Measurements from ENCODE around the gene LASP1NB.
A peak's percentile ranks its signal among the peaks of the same experiment; 100 is the strongest.

Gene LASP1NB

DNA sequence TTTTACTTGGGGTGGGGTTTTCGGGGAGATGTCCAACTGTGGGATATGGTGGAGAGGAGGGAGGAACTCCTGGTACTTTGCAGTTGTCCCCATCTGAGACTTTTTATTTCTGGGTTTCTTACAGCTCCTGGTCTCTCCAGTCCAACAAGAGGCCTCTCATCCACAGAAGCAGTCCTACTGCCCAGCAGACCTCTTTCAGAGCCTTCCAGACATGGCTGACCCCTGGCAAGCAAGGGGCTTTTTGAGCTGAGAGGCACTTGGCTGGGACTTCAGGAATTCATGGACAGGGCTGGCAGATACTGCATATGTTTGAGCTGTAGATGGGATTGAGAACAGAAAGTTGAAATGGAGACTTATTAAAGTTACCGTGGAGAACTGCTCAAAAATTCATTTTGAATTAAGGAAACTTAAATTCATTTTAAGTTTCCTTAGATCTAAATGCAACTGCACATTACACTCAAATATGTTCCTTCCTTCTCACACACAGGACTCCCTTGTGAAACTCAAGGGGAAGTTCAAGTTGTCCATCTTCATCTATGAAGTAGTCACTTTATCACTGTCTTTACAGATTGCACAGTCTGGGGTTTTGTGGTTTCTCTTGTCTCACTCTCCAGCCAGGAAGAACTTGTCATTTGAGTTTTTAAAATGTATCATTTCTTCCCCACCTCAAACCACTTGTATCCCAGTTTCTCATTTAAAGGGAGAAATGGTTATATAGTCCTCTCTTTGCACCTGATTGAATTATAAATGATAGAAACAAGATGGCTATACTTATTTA, 1.1 kb downstream of the LASP1NB start:
- CTCF ChIA-PET (ENCODE audit: partially characterized antibody), result interaction anchor here (0.5 to 5.2 kb wide), 7 partner anchors 8 to 248 kb away, joined by 3 to 40 read pairs (median 9); no protein-coding TSS in a partner anchor
- DNase-seq (ENCODE audit: low read depth in 1 of 2, low spot score in 2 of 2) (no peak), FAIRE-seq (no peak)
- H3K4me3 ChIP-seq (ENCODE audit: extremely low read depth in 1 of 4, insufficient read depth in 2 of 4, low read depth in 3 of 4, low read length in 4 of 4), result no peak overlapping the region
- H3K9ac ChIP-seq (replicated peaks in 1 of 4; ENCODE audit: extremely low read depth in 1 of 4, low read depth in 3 of 4, low read length in 3 of 4), result no peak overlapping the region
- no peaks in the 10 kb centered on the region for H3K79me1 ChIP-seq (ENCODE audit: low read depth, low read length)
- TF ChIP-seq ASH2L (IDR thresholded peaks at IDR 0.05; ENCODE audit: low read length) (no peak), GABPA (IDR thresholded peaks at IDR 0.05; ENCODE audit: borderline replicate concordance, insufficient read depth, low read length) (no peak), BACH1 (IDR thresholded peaks at IDR 0.05; ENCODE audit: low read length) (no peak), NANOG (IDR thresholded peaks at IDR 0.05; ENCODE audit: insufficient read depth, low read depth, low read length, poor library complexity, severe bottlenecking) (no peak), PHF8 (conservative IDR thresholded peaks at IDR 0.05; ENCODE audit: low read depth, low read length) (no peak), GTF2F1 (IDR thresholded peaks at IDR 0.05; ENCODE audit: borderline replicate concordance, low read depth, low read length) (no peak), SAP30 (IDR thresholded peaks at IDR 0.05; ENCODE audit: insufficient read depth, insufficient replicate concordance, low read length) (no peak), SIX5 (IDR thresholded peaks at IDR 0.05; ENCODE audit: low read depth, low read length) (no peak)
- TF ChIP-seq, protein P1, sequence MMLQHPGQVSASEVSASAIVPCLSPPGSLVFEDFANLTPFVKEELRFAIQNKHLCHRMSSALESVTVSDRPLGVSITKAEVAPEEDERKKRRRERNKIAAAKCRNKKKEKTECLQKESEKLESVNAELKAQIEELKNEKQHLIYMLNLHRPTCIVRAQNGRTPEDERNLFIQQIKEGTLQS (IDR thresholded peaks at IDR 0.05; ENCODE audit: insufficient read depth, low read depth, low read length), result no peak
- H3K14ac ChIP-seq (ENCODE audit: insufficient read length), result no peak overlapping the region
- 94% methylated on average over 2 of the region's 2 CpGs; no CpG with 5 or more reads in 1 of the 2 experiments for whole genome bisulfite sequencing, 2 experiments (ENCODE audit: extremely low coverage in 1 of 2, insufficient coverage in 1 of 2, insufficient read length in 1 of 2, insufficient replicate concordance in 2 of 2, low coverage in 1 of 2, low lambda C conversion rate in 2 of 2, missing lambda C conversion rate in 1 of 2)
- no peak overlapping the region for H3K27ac ChIP-seq (ENCODE audit: low read depth, low read length)
- H2BK120ac ChIP-seq (replicated peaks; ENCODE audit: low read depth, low read length), result no peak overlapping the region
- no peak overlapping the region for H3K4ac ChIP-seq (replicated peaks; ENCODE audit: insufficient read length, low read depth, low read length)
- no peak overlapping the region for H2BK5ac ChIP-seq (ENCODE audit: low read depth, low read length)
- H3K36me3 ChIP-seq (ENCODE audit: control insufficient read depth in 2 of 4, insufficient read depth in 4 of 4, low read length in 3 of 4), result no peaks in the 10 kb centered on the region
- H3K9me3 ChIP-seq (ENCODE audit: insufficient read depth in 2 of 2, low read depth in 1 of 2, low read length in 1 of 2), result no peaks in the 10 kb centered on the region
- H3K4me2 ChIP-seq (ENCODE audit: insufficient read depth in 1 of 2, low read depth in 2 of 2, low read length in 2 of 2), result no peak overlapping the region; a peak in 1 of 4 replicates
- no peak overlapping the region for H4K5ac ChIP-seq (ENCODE audit: insufficient read length, low read depth, low read length)
- no peak overlapping the region for H3K56ac ChIP-seq (replicated peaks; ENCODE audit: insufficient read length, low read depth, low read length)
- H2BK15ac ChIP-seq (ENCODE audit: low read length), result peak overlapping the region; percentile 61; the same call in 1 of the 2 replicates
- peaks cover 2% of the 10 kb centered on the region in 2 experiments for H4K20me1 ChIP-seq (replicated peaks in 1 of 2; ENCODE audit: control insufficient read depth in 1 of 2, insufficient read depth in 2 of 2, low read length in 2 of 2)
- no peak overlapping the region for H3K18ac ChIP-seq (ENCODE audit: extremely low read depth, low read length)
- H3K79me2 ChIP-seq (ENCODE audit: control insufficient read depth in 1 of 2, insufficient read depth in 2 of 2, low read length in 2 of 2), result no peaks in the 10 kb centered on the region
- no peak overlapping the region for H3K23ac ChIP-seq (ENCODE audit: insufficient read length)
- H2AK5ac ChIP-seq (ENCODE audit: low read depth, low read length), result no peak overlapping the region
- no peak overlapping the region for H4K91ac ChIP-seq (replicated peaks; ENCODE audit: insufficient read length, low read length)
- peaks cover 0 to 13% (median 9%) of the 10 kb centered on the region in 4 experiments; a peak in 6 of 7 replicates for H3K4me1 ChIP-seq (replicated peaks in 1 of 4; ENCODE audit: control insufficient read depth in 3 of 4, insufficient read depth in 4 of 4, low read length in 3 of 4)
- no peaks in the 10 kb centered on the region for H3K23me2 ChIP-seq (ENCODE audit: low read depth, low read length)
- H4K8ac ChIP-seq (ENCODE audit: extremely low read depth, insufficient read depth, low read length), result no peak overlapping the region
- no peak overlapping the region for H2BK20ac ChIP-seq (ENCODE audit: low read length)
- no peak overlapping the region for H2BK12ac ChIP-seq (ENCODE audit: low read depth, low read length)
- no peaks in the 10 kb centered on the region for H3K27me3 ChIP-seq (replicated peaks in 1 of 4; ENCODE audit: control insufficient read depth in 3 of 4, extremely low read depth in 1 of 4, insufficient read depth in 3 of 4, low read length in 3 of 4)
- no peak overlapping the region for H2AFZ ChIP-seq (ENCODE audit: low read length)
- POLR2A ChIA-PET (ENCODE audit: partially characterized antibody), result interaction anchor here (1.3 to 14.4 kb wide), 5 partner anchors 17 to 56 kb away, joined by 4 to 98 read pairs (median 4); partner anchors contain the start of gene LASP1
